ENCODE results near the gene ZNF653.

ZNF653 gene, protein sequence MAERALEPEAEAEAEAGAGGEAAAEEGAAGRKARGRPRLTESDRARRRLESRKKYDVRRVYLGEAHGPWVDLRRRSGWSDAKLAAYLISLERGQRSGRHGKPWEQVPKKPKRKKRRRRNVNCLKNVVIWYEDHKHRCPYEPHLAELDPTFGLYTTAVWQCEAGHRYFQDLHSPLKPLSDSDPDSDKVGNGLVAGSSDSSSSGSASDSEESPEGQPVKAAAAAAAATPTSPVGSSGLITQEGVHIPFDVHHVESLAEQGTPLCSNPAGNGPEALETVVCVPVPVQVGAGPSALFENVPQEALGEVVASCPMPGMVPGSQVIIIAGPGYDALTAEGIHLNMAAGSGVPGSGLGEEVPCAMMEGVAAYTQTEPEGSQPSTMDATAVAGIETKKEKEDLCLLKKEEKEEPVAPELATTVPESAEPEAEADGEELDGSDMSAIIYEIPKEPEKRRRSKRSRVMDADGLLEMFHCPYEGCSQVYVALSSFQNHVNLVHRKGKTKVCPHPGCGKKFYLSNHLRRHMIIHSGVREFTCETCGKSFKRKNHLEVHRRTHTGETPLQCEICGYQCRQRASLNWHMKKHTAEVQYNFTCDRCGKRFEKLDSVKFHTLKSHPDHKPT

DNA sequence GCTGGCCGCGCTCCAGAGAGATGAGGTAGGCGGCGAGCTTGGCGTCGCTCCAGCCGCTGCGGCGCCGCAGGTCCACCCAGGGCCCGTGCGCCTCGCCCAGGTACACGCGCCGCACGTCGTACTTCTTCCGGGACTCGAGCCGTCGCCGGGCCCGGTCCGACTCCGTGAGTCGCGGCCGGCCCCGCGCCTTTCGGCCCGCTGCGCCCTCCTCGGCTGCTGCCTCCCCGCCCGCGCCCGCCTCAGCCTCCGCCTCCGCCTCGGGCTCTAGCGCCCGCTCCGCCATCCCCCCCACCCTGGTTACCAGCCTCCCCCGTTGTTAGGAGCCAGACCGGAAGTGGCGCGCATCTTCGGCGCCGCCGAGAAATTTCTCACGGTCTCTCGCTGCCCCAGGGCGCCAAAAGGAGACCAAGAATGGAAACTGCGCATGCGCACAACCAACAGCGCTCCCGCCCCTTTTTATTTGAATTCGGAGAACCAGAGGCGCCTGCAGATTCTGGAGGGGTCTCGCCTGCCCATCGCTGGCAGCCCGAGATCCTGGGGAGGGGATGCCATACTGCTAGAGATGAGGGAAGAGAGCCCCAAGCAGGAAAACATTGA is at the start of gene ZNF653:
ZNF653 (minus strand) TSS at position 336 of the 597 bp plus-strand sequence; CDS start at position 283, 53 bp downstream.
- peak; percentile 98 for DNase-seq

DNA sequence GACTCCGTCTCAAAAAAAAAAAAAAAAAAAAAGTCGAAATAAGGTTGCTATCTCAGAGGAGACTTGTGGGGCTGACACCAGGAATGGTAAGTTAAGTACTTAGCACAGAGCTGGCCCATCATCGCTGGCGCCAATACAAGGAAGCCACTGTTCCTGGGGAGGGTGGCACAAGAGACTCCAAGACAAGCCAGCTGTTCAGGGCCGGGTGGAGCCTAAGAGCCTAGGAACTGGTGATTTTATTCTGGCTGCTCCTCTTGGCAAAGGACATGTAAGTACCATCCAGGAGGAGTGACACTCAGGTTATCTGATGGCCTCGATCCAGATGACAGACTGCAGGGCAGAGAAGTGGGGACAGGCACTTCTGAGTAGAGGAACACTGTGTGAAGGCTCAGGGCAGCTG is 49.6 kb upstream of the ZNF653 start:
- no peak for DNase-seq

DNA sequence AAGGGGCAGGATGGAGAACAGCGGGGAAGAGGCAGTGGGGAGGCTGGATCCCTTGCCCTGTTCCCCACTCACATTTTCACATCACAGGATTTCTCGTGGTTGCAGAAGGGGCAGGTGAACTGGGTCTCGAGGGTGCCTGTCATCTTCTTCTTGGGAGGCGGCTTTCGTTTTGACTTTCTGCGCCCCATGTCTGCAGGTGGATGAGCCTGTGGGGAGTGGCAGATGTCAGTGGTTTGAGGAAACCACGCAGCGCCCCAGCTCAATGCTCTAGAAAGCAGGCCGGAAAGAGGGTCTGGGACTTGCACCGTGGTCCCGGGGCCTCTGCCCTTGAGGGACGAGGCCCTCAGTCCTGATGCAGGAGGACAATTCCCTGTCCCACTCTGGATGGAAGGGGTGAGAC is 48.5 kb upstream of the ZNF653 start:
- DNase-seq: no peak

DNA sequence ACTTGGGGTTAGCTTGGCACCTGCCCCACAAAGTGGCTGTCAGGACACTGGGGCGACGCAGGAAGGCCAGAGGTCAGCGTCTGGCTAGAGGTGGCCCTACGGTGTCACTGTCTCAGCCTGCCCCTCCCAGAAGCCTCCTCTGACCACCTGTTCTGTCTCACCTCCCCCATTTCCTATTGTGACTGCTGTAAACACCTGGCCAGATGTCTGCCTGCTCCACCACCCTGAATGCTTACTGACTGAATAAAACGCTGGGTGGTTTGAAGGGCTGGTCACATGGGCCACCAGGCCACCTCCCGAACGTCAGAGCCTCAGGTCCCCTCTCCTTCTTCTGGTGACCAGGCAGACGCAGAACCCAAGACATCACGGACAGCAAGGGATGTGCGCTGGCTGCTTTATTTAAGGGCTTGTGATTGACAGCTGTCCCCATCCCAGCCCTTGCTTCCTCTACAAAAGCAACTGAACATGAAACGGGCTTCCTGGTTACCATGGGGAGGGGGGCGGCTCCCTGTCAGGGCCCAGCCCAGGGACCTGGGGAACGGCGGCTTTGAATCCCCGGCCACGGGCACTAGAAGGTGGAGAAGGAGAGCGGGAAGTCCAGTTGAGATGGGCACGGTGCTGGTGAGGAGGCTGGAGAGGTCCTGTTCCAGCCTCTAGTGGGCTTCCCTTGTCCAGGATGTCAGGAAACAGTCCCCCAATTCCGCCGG is 47.2 kb upstream of the ZNF653 start:
- DNase-seq: no peak

DNA sequence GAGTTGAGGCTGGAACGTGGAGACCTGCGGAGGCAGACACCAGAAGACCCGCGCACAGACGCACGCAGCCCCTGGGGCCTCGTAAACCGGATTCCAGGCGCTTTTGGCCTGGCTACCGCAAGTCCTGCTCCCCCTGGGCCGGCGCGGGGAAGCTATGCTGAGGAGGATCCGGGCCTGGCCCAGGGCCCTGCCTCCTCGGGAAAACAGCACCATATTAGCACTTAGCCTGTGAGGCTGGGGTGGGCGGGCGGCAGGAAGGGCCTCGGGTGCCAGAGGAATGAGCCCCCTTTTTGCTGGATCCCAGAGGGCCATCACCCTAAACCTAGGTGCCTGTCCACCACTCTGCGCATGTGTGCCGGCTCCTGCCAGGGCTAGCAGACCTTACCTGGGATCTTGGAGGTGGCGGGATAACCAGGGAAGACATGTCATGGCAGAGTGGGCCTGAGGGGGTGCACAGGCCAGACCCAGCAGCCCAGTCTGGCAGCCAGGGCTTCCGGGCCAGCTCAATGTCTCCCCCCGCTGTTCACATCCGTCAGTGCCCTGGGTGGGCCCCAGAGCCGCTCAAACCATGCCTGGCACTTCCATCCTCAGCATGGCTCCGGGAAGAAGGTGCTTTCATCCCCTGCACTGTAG is 46.1 kb upstream of the ZNF653 start:
- no peak for DNase-seq

DNA sequence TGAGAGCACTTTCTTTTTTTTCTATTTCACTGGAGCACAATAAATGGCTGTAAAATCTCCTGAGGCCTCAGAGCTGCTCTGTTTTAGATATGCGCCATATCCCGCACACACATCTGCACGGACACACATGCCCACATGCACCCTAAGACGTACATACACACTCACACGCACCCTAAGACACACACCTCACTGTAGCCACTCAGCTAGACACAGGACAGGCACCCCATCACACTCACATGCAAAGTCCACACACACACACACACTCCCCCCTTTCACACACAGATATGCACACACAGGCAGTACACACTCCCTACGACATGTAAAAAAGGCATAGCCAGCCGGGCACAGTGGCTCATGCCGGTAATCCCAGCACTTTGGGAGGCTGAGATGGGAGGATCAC is 44.6 kb upstream of the ZNF653 start:
- no peak for DNase-seq

DNA sequence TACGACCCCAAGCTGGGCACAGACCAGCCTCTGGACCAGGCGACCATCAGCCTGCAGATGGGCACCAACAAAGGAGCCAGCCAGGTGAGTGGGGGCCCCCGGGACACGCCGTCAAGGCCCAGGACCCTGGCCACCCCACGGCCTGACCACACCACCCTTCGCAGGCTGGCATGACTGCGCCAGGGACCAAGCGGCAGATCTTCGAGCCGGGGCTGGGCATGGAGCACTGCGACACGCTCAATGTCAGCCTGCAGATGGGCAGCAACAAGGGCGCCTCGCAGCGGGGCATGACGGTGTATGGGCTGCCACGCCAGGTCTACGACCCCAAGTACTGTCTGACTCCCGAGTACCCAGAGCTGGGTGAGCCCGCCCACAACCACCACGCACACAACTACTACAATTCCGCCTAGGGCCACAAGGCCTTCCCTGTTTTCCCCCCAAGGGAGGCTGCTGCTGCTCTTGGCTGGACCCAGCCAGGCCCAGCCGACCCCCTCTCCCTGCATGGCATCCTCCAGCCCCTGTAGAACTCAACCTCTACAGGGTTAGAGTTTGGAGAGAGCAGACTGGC is 43.8 kb upstream of the ZNF653 start:
- DNase-seq: no peak

DNA sequence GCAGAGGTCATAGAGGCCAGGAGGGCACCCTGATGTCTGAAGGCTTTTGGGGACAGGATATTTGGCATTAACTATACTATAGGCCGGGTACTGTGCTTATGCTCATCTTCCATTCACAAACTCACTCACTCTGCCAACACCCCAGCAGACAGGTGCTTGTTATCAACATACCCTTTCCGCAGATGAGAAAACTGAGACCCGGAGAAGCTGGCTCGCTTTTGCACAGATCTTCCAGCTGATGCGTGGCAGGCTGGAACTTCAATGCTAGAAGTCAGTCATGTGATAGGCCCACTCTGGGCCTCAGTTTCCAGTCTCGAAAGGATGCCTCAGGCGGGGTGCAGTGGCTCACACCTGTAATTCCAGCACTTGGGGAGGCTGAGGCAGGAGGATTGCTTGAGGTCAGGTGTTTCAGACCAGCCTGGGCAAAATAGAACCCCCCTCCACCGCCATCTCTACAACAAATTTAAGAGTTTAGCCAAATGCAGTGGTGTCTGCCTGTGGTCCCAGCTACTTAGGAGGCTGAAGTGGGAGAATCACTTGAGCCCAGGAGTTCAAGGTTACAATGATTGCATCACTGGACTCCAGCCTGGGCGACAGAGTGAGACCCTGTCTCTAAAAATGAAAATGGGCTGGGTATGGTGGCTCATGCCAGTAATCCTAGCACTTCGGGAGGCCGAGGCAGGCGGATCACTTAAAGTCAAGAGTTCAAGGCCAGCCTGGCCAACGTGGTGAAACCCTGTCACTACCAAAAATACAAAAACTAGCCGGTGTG is 42.5 kb upstream of the ZNF653 start:
- DNase-seq: no peak

DNA sequence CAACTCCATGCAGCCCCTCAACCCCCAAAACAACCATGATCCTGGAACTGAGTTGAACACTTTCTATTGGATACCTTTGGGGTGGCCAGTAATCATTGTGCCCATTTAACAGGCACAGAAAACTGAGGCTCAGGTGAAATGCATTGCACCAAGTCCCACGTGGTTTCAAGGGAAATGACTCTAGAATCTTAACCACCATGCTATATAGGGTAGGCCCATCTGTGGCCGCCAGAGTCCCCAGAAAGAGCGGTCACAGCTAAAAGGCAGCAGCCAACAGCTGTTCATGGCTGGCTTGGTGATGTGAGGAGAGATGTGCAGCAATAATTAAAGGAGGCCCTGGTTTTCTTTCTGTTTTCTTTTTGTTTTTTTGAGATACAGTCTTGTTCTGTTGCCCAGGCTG is 35.6 kb upstream of the ZNF653 start:
- DNase-seq: no peak

DNA sequence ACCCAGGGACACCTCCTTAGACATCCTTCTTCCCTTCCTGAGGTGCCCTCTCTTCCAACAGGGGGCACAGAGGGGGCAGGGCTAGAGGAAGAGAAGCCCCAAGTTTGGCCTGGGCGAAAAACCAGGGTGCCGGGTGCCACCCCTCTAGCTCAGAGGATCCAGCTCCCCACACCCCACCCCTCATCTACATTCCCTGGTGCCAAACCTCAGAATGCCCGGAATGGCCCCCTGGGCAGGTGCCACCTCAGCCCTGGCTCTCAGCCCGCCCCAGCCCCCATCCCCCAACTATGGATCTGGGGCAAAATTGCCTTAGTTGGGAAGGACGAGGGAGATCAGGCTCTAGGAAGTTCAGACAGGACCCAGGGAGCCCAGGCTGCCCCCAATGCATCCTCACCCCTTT is 35.0 kb upstream of the ZNF653 start:
- DNase-seq: no peak

DNA sequence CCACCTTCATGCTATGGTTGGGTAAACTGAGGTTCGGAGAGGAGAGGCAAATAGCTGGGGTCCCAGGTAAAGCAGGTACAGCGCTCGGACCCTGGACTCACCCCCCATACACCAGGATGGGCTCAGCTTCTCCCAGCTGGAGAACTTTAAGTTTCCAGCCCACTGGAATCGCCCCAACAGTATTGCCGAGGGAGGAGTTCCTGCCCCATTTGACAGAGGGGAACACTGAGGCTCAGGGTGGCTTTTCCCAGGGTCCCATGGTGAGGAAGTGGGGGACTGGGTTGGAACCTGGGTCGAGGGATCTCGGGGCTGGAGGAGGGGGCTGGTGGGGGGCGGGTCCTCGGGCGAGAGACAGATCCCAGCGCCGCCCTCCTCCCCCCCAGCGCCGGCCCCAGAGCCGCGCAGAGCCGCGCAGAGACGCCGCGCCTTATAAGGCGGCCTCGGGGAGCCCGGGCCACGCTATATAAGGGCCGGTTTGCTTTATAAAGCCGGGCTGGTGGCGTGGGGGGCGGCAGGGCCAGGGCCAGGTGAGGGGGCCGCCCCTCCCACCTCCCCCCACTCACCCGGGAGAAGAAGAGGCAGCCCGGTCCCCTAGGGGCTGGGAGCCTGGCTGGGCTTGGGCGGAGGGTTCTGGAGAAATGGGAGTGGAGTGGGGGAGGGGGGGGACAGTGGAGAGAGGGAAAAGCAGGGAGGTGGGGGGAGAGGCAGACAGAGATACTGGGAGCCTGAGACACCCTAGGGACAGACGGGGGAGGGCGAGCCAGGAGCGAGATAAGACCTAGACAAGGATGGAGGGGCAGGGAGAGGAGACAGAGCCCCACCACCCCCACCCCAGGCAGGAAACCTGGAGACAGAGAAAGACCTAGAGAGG is 34.1 kb upstream of the ZNF653 start:
- DNase-seq: no peak

DNA sequence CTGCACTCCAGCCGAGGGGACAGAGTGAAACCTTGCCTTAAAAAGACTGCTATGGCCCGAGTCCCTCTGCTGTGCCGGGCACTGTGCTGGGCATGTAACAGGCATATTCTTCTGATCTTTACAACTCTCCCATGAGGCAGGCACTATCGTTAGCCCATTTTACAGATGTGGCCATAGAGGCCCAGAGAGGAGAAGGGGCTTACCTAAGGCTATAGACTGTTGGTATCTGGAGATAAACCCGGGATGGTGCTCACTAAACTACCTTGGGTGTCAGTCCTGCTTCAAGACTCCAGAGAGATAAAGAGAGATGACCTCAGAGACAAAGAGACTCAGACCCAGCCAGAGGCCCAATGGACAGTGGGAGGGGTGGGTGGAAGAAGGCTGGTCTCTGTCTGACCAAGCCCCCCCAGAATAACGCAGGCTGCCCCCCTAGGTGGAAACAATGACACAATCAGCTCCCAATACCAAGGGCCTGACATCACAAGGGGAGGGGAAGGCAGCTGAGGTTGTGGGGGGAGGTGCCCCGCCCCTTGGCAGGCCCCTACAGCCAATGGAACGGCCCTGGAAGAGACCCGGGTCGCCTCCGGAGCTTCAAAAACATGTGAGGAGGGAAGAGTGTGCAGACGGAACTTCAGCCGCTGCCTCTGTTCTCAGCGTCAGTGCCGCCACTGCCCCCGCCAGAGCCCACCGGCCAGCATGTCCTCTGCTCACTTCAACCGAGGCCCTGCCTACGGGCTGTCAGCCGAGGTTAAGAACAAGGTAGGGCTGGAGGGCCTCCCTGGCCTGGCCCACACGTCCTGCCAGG is 32.8 kb upstream of the ZNF653 start, which contains the start of gene CNN1:
CNN1 (plus strand) TSS at position 620 of the 805 bp plus-strand sequence; CDS start at position 697, 77 bp downstream.
- DNase-seq: no peak

DNA sequence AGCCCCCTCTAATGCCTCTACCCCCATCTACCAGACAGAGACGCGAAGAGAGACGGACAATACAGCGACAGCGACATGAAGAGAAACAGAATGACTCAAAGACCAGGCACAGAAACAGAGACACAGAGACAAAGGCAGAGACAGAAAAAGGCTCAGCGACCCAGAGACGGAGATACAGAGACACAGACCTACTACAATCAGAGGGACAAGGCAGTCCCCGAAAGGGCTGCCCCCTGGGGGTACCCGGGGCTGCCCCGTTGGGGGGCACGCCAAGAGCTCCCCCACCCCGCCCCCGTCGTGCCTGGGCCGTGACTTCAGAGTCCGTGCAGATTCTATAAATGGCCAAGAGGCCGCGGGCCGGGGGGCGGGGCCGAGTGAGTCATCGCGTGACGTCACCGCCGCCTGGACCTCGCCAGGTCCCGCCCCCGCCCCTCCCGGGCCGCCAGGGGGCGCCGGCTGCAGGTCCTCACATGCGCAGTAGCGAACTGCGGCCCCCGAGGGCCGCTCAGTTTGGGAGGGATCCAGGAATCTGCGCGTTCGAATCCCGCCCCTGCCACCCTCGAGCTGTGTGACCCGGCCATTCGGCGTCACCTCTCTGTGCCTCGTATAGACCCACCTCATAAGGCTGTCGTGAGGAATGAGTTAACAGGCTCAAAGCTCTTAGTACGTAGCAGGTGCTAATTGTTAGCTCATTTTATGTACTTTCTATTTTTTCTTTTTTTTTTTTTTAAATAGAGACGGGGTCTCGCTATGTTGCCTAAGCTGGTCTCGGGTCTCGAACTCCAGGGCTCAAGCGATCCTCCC is 30.4 kb upstream of the ZNF653 start:
- DNase-seq: peak; percentile 97

DNA sequence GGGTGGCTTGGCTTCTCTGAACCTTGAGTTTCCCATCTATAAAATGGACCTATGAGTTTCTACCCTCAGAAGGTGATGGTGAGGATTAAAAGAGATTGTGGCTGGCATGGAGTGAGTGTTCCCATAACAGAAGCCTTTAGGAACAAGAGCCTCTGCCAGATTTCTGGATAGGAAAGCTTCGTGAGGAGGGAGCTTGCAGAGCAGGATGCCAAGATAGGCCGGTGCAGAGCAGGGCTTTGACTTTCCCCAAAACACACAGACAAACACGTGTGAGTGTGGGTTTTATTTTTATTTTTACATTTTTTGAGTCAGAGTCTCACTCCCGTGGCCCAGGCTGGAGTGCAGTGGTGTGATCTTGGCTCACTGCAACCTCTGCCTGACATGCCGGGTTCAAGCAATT is 29.3 kb upstream of the ZNF653 start:
- no peak for DNase-seq

DNA sequence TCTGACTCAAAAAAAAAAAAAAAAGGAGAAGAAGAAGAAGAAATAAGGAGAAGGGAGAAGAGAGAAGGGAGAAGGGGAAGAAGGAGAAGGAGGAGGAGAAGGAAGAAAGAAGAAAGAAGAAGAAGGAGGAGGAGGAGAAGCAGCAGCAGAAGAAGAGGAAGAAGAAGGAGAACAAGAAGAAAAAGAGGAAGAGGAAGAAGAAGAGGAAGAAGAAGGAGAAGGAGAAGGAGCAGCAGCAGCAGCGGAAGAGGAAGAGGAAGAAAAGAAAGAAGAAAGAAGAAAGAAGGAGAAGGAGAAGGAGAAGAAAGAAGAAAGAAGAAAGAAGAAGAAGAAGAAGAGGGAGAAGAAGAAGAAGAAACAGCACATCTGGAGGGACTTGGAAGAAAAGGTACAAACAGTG is 28.9 kb upstream of the ZNF653 start:
- DNase-seq: no peak

DNA sequence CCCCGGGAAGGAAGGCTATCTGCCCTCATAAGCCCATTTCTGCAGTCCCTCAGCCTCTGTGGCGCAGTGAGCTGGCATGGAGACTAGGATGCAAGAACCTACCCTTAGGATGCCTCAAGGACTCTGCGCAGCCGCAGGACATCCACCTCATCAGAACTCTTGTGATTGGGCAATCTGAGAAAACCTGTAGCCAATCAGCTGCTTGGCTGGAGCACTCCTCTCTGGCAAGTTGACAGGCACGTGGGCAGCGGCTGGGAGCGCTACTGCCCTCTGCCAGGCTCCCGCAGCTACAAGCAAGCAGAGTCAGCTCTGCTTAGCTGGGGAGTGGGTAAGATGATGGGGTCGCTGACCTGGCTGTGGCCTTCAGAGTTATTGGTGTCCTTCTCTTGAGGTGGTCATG is 24.8 kb upstream of the ZNF653 start:
- peak; percentile 74 for DNase-seq

DNA sequence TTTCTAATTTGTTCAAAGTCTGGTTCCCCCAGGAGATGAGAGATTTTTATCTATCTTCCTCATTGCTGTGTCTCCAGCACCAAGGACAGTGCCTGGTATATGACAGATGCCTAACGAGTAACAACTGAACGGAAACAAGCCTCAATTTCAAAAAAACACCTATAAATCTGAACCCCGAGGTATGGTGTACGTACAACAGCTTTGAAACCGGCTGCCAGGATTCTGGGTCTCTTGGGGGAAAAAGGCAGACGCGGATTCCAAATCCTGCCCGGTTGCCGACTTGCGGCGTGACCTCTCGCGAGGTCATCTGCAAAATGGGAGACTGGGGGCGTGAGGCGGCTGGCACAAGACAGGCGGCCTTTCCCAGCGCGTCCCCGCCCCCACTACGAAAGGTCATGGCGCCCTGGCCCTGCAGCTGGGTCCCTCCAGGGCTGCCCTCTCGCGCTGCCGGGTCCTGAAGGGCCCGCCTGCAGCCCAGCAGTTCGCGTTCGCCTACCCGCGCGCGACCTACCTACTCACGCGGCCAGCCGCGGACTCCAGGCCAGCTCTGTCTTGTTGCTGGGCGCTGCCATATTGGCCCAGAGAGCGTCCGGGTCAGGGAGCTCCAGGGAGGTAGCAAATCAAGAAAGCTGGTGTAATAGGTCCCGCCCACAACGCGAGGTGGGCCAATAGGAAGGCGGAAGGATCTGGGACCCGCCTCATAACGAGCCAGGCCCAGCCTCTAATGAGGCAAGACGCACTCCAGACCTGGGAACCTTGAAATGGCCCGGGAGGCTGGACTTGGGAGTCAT is 23.1 kb upstream of the ZNF653 start, which contains the start of gene ECSIT:
ECSIT (minus strand) TSS at position 584 of the 791 bp plus-strand sequence. CDS start 9,964 bp downstream, outside the sequence.
- DNase-seq: peak; percentile 93

DNA sequence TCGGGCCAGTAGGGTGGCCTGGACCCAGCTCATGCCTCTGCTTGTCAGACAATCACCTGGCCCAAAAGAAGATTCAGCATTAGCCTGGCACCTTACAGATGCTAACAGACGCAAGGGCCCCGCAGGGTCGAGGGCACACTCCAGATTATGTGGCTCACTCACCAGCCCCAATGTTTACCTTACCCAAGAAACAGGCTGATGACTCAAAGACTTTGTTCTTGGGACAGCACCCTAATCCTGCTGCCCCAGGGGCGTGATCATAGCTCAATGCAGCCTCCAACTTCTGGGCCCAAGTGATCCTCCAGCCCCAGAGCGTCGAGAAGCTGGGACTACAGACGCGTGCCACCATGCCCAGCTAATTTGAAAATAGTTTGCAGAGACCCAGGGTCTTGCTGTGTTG is 13.5 kb upstream of the ZNF653 start:
- no peak for DNase-seq
